NCI-H526 (cell line): ENCODE data around the gene ATF7.
"Not testable (repeated sequence)": the region's sequence is repeated elsewhere in the genome, so short reads cannot be mapped to it uniquely, and the experiment has no call there.

Source experiments
- DNase-seq, 2 experiments: peaks; one replicate each; lab custom pipeline; 2025; lab: John Stamatoyannopoulos, UW

ATF7 gene

DNA sequence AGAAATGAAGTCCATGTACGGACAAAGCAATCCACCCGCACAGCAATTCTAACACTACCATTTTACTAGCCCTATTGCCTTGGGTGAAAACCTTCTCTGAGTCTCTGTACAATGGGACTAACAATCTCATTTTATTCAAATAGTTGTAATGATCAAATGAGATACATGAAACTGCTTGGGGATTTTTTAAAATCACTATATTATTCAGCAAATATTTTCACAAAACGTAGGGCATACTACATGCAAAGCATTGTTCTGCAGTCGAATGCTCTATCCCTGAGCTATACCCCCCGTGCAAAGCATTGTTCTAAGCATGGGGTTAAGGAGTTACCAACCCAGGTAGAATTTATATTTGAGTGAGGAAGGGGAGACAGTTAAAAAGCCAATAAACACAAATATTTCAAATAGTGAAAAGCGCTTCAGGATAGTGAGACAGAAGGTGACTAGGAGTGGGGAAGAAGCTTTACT is 554 bp upstream of the ATF7 start:
- DNase-seq: no peak

DNA sequence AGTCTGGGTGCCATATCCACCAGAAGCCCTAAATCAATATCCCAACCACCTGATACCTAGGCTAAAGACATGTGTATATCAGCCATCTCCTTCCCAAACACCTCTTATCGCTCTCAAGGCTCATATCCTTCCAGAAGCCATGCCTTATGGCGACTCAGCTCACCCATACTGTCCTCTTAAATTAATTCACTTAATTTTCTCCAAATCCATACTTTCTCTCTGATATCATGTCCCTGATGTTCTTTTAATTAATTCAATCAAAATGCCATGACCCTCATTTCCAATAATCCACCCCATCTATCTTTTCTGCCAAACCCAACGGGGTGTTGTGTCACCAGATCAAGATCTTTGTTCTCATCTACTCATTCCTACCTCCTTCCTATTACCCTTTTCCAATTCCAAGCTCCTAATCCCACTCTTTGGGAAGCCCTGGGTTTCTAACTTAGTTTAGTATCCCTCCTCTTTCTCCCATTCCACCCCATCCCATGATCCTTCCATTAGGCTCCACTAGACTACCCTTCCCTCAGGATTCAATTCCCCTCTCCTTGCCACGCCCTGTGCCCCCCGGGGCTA is 723 bp downstream of the ATF7 start:
- no peak for DNase-seq

DNA sequence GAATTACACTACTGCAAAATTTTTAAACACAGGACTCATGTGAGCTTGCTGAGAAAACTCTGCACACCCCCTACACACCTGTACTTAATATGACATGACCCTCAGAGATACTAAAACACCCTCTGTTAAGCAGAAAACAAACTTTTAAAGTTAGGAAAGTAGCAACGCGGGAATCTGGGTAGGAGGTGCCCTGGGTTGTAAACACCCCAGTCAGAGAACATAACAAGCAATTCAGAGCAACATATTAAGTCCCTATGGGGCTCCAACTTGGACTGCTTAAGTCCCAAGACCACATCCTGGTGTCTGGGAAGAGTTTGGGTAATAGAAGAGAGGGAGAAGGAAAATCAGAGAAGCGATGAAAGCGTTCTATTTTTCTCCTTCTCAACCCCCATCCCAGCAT is 1.2 kb downstream of the ATF7 start:
- DNase-seq: no peak

DNA sequence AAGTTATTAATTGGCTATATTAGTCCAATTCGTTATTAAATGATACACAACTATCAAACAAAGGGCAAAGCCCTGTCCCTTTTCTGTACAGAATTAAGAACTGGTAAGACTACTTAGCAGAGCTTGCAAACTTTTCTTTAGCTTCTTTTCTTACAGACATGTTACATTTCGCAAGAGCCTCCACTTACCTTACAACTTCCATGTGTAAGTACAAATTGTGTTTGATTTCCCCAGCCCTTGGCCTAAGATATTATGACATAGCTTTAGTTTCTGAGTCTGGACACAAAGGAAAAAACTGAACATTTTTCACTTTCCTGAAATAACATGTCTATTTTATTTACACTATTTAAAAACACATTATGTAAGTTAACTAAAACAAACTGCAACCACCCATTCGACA is 1.7 kb downstream of the ATF7 start:
- DNase-seq: no peak

DNA sequence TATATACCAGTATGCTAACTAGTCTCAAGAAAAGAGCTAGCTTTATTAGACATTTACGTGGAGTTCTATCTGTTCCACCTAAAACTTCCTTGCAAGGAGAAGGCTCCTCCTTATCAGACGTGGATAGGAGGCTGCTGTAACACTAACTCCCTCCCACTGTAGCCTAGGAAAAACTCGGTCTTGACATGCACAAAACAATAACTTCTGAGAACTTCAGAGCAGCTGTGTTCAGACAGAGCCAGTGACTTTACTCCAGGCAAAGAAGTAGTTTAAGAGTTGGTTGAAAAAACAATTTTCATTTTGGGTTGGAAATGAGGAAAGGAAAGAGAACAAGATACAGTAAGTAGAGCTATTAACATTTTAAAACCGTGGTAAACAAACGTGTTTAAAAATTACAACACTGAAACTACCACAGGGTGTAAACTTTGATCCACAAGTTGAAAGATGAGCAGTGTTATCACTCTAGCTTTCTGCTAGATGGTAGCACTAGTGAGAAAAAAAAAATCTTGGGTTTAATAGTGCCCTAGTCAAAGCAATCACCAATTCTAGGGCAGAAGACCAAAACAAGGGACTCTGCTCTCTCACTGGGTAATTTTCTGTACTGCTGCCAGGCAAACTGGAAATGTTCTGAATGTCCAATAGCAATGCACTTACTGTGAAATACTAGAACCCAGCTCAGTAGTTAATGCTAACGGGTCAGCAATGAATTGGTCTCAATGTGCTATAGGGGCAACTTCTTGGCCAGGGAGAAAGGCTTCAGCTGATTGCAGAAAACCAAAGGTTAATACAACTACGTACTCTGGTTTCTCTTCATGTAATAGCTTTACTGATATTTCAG is 2.4 kb downstream of the ATF7 start:
- no peak for DNase-seq

DNA sequence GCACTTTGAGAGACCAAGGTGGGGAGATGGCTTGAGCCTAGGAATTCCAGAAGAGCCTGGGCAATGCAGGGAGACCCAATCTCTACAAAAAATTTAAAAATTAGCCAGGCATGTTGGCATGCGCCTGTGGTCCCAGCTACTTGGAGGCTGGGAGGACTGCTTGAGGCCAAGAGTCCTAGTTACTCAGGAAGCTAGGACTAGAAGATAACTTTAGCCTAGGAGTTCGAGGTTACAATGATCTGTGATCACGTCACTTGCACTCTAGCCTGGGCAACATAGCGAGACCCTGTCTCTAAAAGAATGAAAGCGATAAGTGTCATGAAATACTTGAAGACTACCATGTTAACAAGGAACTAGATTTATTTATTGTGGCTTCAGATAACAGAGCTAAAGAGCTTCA is 3.5 kb downstream of the ATF7 start:
- DNase-seq: no peak

DNA sequence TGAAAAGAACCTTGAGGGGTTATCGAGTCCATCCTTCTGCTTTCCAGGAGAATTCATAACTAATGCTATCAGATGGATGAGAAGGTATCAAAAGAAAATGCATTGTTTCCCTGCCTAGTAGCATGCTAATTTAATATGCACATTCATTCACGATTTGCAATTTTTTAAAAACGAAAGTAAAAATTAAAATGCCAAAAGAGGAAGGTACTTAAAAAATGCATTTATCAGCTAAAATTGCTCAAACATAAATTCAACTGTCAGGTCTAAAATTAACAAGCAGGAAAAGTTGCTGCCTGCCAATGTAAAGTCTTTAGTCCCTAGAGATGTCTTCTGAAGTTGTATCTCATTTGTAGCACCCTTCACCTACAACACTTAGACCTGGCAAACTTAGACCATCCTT is 7.9 kb downstream of the ATF7 start:
- DNase-seq: no peak

DNA sequence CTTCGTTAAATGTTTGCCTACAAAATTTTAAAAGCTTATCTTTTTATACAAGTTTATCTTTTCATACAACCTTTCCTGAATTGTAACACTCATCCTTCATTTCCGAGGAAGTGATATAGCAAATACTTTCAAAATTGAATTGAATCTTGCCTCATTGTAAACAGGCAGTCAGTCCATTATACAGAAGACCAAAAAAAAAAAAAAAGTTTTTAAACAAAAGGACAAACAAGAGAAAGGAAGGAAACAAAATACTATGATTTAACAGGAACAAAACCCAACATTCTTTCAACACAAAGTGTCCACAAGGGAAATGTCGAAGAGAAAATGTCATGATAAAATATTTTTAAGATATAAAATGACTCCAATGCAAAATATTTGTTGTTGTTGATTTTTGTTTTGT is 8.5 kb downstream of the ATF7 start:
- DNase-seq: no peak

DNA sequence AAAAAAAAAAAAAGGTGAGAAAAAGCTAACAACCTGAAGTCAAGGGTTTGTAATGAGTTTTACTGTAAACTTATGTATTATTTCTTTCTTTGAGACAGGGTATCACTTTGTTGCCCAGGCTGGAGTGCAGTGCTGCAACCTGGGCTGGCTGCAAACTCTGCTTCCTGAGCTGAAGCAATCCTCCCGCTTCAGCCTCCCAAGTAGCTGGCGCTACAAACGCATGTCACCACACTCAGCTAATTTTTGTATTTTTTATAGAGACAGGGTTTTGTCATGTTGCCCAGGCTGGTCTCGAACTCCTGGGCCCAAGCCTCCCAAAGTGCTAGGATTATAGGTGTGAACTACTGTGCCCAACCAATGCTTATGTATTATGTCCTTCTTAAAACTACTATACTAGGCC is 9.2 kb downstream of the ATF7 start:
- DNase-seq: no peak

DNA sequence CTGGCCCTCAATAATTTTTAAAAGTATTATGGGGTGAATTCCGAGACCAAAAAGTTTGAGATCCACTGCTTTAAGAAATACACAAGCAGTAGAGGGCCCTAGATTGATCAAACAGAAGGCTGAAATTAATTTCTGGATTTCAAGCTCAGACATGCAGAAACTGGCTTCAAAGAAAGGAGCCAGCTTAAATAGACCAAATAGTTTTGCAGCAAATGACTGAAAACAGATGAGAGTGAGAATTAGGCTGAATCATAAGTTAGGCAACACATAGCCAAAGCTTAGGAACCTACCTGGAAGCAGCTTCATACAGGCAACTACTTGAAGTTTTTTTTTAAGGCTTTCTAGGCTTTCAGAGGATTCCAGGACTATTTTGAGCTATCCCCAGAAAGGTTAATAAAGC is 12.4 kb downstream of the ATF7 start:
- DNase-seq: no peak

DNA sequence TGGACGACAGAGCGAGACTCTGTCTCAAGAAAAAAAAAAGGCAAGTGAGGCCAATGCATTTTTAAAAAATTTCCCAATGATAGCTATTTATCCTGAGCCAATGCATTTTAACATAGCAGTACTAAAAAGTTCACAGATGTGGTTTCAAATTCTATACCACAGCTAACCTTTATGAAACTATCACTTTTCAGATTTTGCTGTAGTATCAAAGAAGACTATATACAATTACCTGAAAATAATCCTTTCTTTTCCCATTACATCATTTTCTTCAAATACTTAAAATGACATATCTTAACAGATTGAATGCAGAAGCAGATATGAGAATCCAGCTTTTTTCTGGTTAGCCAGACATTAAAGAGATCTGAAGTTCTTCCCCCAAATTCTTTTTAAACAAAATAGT is 13.2 kb downstream of the ATF7 start:
- DNase-seq: no peak

DNA sequence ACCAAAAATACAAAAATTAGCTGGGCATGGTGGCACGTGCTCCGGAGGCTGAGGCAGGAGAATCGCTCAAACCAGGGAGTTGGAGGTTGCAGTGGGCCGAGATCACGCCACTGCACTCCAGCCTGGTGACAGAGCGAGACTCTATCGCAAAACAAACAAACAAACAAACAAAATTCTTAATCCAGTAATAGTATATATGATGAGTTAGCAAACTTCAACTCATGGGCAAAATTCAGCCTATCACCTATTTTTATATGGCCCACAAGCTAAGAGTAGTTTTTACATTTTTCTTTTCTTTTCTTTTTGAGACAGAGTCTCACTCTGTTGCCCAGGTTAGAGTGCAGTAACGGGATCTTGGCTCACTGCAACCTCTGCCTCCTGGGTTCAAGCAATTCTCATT is 14.9 kb downstream of the ATF7 start:
- DNase-seq: no peak

DNA sequence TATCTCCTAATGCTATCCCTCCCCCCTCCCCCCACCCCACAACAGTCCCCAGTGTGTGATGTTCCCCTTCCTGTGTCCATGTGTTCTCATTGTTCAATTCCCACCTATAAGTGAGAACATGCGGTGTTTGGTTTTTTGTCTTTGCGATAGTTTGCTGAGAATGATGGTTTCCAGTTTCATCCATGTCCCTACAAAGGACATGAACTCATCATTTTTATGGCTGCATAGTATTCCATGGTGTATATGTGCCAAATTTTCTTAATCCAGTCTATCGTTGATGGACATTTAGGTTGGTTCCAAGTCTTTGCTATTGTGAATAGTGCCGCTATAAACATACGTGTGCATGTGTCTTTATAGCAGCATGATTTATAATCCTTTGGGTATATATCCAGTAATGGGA is 19.5 kb downstream of the ATF7 start:
- not testable (repeated sequence) for DNase-seq

DNA sequence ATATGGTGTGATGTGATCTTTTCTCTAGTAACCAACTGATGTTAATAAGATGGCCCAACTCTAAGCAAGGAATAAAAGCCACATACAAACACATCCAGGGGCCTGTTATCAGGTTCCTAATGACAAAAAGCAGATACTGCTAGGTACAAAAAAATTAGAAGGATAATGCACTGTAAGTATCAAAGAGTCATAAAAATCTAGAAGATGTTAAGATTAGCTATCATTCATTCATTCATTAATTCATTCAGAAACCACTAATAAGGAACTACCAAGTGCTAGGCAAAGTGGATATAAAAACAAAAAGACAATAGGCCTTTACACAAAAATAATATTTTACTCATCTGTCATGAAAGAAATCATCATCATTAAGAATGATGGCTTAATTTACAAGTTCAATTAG is 21.6 kb downstream of the ATF7 start:
- DNase-seq: no peak

DNA sequence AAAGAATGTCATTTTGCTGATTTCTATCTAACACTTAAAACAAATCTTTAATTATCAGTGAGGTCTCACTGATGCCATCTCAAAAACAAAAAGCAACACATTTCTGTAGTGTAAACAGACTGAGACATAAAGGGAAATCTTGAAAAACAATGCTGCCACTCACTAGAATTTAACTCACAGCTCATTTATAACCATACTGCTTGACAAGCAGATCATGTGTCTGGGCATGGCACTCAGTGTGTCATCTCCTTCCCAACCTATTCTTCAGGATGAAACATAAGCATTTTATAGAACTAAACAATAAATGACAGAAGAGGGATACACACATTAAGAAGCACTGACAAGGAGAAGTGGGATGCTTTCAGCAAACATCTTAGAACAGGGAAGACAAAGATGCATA is 22.4 kb downstream of the ATF7 start:
- DNase-seq: peak in 1 of 2 experiments; percentile 22

DNA sequence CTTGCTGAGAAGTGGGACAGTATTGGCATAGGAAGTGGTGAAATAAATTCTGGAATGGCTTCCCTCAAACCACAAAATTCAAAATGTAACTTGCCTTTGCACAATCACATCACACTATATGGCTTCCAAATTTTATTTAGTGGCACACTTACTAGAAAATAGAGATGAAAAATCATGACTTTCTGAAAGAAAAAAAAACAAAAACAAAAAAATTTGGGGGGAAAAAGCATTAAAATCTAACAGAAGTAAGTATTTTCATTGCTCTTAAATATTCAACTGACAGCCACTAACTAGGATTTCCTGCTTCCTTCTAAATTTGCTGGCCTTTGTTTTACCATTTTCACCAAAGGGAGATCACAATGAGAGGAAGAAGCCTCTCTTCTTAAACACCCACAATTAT is 23.0 kb downstream of the ATF7 start:
- DNase-seq: no peak

DNA sequence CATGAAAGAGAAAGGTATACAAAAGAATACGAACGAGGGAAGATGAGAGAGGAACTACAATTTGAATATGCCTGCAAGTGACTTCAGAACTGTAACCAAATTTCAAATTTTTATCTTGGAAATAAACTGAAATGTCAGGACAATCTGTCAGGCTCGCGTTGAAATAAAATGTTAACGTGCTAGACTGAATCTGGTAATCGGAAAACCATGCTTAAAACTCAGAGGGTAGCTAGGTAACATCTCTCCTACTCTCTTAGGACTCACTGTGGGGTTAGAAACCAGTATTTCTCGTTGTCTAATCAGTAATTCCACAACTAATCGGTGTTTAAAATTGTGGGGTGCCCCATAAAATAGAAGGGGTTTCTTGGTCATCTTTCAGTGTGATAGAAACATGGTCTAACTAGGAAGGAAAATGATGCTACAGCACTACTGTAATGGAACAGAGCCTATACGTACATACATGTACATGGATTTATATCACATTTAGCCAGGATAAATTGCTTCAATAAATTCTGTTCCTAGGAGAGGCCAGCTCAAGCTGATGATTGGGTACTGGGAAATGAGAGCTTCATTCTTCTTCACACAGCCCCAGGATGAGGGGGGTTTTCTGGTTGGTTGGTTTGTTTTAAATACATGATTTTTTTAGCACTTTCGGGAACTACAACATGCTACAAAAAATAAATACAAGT is 23.9 kb downstream of the ATF7 start:
- DNase-seq: peak in 1 of 2 experiments; percentile 44

DNA sequence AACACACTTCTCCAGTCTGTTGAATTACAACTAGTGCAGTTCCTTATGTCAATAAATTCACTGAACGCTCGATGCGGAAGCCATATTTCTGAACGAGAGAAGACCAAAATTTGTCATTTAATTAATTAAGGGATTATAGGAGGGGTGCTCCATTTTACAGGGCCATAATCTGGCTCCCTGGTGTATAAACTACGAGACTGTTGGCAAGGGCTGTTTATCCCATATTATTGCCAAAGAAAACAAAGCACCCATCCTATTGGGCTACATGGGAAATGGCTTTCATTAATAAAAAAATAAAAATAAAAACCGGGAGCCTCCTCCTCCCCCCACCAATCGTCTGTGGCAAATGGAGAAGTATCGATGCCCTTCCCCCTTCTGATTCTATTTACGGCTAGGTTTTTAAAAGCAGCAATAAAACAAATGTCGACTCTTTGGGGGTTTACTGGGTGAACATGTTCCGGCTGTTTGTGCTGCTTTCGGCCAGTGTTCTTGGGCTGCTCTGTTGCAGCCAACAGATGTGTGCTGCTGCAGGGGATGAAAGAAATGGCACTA is 24.8 kb downstream of the ATF7 start:
- peak; percentile 38 to 54 for DNase-seq

DNA sequence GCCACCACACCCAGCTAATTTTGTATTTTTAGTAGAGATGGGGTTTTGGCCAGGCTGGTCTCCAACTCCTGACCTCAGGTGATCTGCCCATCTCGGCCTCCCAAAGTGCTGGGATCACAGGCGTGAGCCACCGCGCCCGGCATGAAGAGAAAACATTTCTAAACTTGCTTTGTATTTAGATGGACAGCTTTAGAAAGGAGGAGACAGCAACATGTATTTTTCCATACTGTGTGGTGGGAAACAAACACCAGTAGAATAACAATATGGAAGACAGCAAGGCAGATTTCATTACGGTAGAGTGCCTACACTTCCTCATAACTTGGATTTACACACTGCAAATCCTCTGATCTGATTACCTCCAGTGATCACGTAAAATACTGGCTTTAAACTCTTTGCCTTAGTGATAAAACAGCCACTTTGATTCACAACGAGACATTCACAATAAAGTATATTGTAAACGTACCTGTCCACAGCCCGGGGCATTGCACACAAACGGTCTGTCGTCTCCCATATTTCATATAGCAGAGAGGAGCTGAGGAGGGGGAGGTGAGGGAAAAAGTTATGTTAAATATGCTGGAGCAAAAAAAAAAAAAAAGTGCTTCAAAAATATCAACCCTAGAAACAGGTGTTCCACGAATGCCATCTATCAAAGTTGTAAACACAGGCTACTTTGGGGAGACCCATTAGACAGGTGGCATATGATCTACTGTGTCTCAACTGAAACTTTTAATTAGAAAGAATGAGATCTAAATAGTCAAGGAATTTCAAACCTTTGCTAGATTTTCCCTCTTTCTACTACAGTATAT is 25.5 kb downstream of the ATF7 start:
- DNase-seq: peak; percentile 44 to 52

DNA sequence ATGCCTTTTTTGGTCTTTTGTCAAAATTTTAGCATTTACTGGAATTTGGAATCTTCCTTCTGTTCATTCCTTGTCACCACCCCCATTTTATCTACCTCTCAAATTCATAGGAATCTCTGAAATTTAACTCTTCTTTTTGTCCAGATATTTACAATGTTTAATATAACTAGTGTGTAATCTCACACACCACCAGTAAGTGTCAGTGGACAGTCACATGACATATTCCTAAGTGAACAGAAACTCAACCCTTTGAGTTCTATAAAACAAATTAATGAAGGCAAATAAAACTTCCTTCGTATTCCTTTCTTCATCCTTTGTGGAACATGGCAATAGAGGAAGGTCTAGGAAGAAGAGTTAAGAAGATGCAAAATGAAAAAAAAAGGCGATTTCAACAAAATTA is 26.6 kb downstream of the ATF7 start:
- peak in 1 of 2 experiments; percentile 23 for DNase-seq

DNA sequence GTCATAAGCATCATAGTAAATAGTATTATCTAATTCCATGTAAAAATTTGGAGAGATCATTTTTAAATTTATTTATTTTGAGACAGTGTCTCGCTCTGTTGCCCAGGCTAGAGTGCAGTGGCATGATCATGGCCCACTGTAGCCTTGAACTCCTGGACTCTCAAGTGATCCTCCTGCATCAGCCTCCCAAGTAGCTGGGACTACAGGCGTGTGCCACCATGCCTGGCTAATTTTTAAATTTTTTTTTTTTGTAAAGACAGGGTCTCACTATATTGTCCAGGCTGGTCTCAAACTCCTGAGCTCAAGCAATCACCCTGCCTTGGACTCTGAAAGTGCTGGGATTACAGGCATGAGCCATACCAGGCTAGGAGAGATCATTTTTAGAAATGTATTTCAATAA is 27.2 kb downstream of the ATF7 start:
- not testable (repeated sequence) for DNase-seq

DNA sequence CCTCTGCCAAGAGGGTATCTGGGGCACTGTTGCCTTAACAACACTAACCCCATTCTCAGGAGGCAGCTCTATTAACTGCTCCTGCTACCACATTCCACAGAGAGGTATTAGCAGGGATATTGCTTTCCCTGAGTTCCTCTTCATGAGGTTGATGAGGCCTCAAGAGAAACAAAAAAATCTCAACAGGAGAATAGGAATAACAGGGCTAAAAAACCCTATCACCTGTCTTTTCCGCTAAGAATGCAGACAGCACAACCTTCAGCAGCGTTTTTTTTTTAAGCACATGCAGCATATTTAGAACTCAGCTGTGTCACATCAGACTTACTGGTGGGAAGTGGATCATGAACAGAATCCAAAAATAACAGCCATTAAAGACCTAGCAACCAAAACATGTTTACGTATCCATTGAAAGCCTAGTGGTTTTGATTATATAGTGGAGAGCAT is 29.2 kb downstream of the ATF7 start:
- no peak for DNase-seq
